Measurements from ENCODE around the gene TIMM44. TPM values are rescaled to one million over a fixed set of nuclear protein-coding genes. Genes with fewer than 3 reads are reported as not detected.

Gene TIMM44
- polyA plus RNA-seq, 1 of the 3 experiments (the other 2 are of a cell fraction), result 49.7 TPM

- peaks cover 3 to 35% of the 10 kb centered on the region in 2 experiments for H3K36me3 ChIP-seq (replicated peaks in 1 of 2; ENCODE audit: control insufficient read depth in 1 of 2, insufficient read depth in 2 of 2, low read length in 1 of 2)
- H3K9me3 ChIP-seq, result no peaks in the 10 kb centered on the region
- no peak for DNase-seq
- no peaks in the 10 kb centered on the region for H3K27me3 ChIP-seq (ENCODE audit: insufficient read depth)
- H3K9ac ChIP-seq, result no peak overlapping the region
- WGBS (ENCODE audit: low lambda C conversion rate), result 90% methylated on average over 5 of the region's 21 CpGs
- ChIA-PET CTCF (interaction anchor here (1.6 to 1.7 kb wide), 2 partner anchors 8 to 57 kb away, joined by 4 to 5 read pairs; no protein-coding TSS in a partner anchor), POLR2A (no interaction called here)
- H3K27ac ChIP-seq (ENCODE audit: low read depth in 2 of 2, low read length in 1 of 2), result no peak overlapping the region
- H3K4me1 ChIP-seq (ENCODE audit: control insufficient read depth in 1 of 2, insufficient read depth in 2 of 2, low read depth in 1 of 2, low read length in 1 of 2), result peaks cover 0 to 9% of the 10 kb centered on the region in 2 experiments; a peak in 2 of 4 replicates
- no peak overlapping the region for H3K4me2 ChIP-seq
- H3F3A ChIP-seq (replicated peaks; ENCODE audit: insufficient read depth), result peaks cover 6% of the 10 kb centered on the region
- no peak overlapping the region for H3K4me3 ChIP-seq (ENCODE audit: low read depth in 2 of 2, low read length in 1 of 2)
- H4K20me1 ChIP-seq (ENCODE audit: insufficient read depth), result peaks cover 34% of the 10 kb centered on the region
- no peak for TF ChIP-seq RFX5 (IDR thresholded peaks at IDR 0.05; ENCODE audit: low read length)
- no peak for TF ChIP-seq NFIC (IDR thresholded peaks at IDR 0.05; ENCODE audit: borderline replicate concordance)
- no peak for TF ChIP-seq SIN3A (IDR thresholded peaks at IDR 0.05; ENCODE audit: borderline replicate concordance, low read depth, low read length)
- no peak for TF ChIP-seq TAF1 (IDR thresholded peaks at IDR 0.05; ENCODE audit: borderline replicate concordance, low read depth, low read length)
- no peak for TF ChIP-seq NRF1 (IDR thresholded peaks at IDR 0.05; ENCODE audit: low read depth, low read length)
- no peak for TF ChIP-seq FOXJ3 (CRISPR knock-in tag; IDR thresholded peaks at IDR 0.05)
- H3K79me2 ChIP-seq (ENCODE audit: insufficient read depth), result peaks cover 38% of the 10 kb centered on the region
- H3K9me2 ChIP-seq, result no peaks in the 10 kb centered on the region
- no peak overlapping the region for H2AFZ ChIP-seq (ENCODE audit: low read depth)
Measured at GRCh38 chr19:7909471-7910067, 33.9 kb downstream of the TIMM44 start.

- Histone ChIP-seq H3K4me3 (ENCODE audit: low read depth in 2 of 2, low read length in 1 of 2) (no peak overlapping the region), H3K36me3 (replicated peaks in 1 of 2; ENCODE audit: control insufficient read depth in 1 of 2, insufficient read depth in 2 of 2, low read length in 1 of 2) (peaks cover 3 to 35% of the 10 kb centered on the region in 2 experiments), H3K27ac (ENCODE audit: low read depth in 2 of 2, low read length in 1 of 2) (no peak overlapping the region; a peak in 1 of 4 replicates), H4K20me1 (ENCODE audit: insufficient read depth) (peaks cover 36% of the 10 kb centered on the region), H3K9ac (no peak overlapping the region), H3K9me2 (no peaks in the 10 kb centered on the region), H3K27me3 (ENCODE audit: insufficient read depth) (no peaks in the 10 kb centered on the region), H3K9me3 (no peaks in the 10 kb centered on the region), H3K79me2 (ENCODE audit: insufficient read depth) (peaks cover 43% of the 10 kb centered on the region), H3F3A (replicated peaks; ENCODE audit: insufficient read depth) (peaks cover 6% of the 10 kb centered on the region), H3K4me2 (no peak overlapping the region), H2AFZ (ENCODE audit: low read depth) (no peak overlapping the region), H3K4me1 (ENCODE audit: control insufficient read depth in 1 of 2, insufficient read depth in 2 of 2, low read depth in 1 of 2, low read length in 1 of 2) (peaks cover 0 to 12% of the 10 kb centered on the region in 2 experiments; a peak in 2 of 4 replicates)
- ChIA-PET CTCF (interaction anchor here (1.3 to 1.7 kb wide), 3 partner anchors 9 to 56 kb away, joined by 3 to 5 read pairs (median 4); partner anchors contain the start of gene LRRC8E), POLR2A (no interaction called here)
- TF ChIP-seq IRF3 (IDR thresholded peaks at IDR 0.05; ENCODE audit: low read depth, low read length) (no peak), TAF1 (IDR thresholded peaks at IDR 0.05; ENCODE audit: borderline replicate concordance, low read depth, low read length) (no peak), TEAD4 (IDR thresholded peaks at IDR 0.05; ENCODE audit: borderline replicate concordance, insufficient read depth) (no peak), SMC3 (IDR thresholded peaks at IDR 0.05; ENCODE audit: low read depth, low read length) (no peak), GABPA (IDR thresholded peaks at IDR 0.05; ENCODE audit: low read depth) (no peak), CTCF (IDR thresholded peaks at IDR 0.05) (no peak), TCF12 (IDR thresholded peaks at IDR 0.05) (no peak), FOXJ3 (CRISPR knock-in tag; IDR thresholded peaks at IDR 0.05) (no peak), NRF1 (IDR thresholded peaks at IDR 0.05; ENCODE audit: low read depth, low read length) (no peak), GATA2 (CRISPR knock-in tag; IDR thresholded peaks at IDR 0.05) (no peak), JUND (IDR thresholded peaks at IDR 0.05) (no peak)
- WGBS (ENCODE audit: low lambda C conversion rate), result 98% methylated on average over 11 of the region's 19 CpGs
- DNase-seq, result no peak
Measured at GRCh38 chr19:7908742-7909461, 34.6 kb downstream of the TIMM44 start.

Measured in SK-N-SH (cell line).